Measurements from ENCODE around the gene C19orf33. TPM values are rescaled to one million over a fixed set of nuclear protein-coding genes. Genes with fewer than 3 reads are reported as not detected.

C19orf33 gene
- total RNA-seq, 2 donors from 2014 or later: 6.7 TPM; not detected in 1

GRCh38 chr19:38324431-38324830 lies 20.4 kb downstream of the C19orf33 start:
- ATAC-seq (ENCODE audit: insufficient number of reproducible peaks, low FRiP score, low read depth): no peak
- Histone ChIP-seq H3K9me3 (no peaks in the 10 kb centered on the region), H3K36me3 (peaks cover 27% of the 10 kb centered on the region), H3K4me1 (ENCODE audit: control insufficient read depth in 1 of 2, low read depth in 2 of 2) (peaks cover 20 to 31% of the 10 kb centered on the region in 2 donors), H3K4me3 (no peak overlapping the region), H3K27ac (no peak overlapping the region), H3K27me3 (replicated peaks; ENCODE audit: insufficient read depth) (no peaks in the 10 kb centered on the region)
- no peak for DNase-seq (ENCODE audit: low spot score)
- TF ChIP-seq CTCF (IDR thresholded peaks at IDR 0.05): no peak

GRCh38 chr19:38326591-38326990 lies 22.5 kb downstream of the C19orf33 start:
- Histone ChIP-seq H3K27ac (no peak overlapping the region), H3K36me3 (peaks cover 27% of the 10 kb centered on the region), H3K27me3 (replicated peaks; ENCODE audit: insufficient read depth) (no peaks in the 10 kb centered on the region), H3K9me3 (no peaks in the 10 kb centered on the region), H3K4me1 (ENCODE audit: control insufficient read depth in 1 of 2, low read depth in 2 of 2) (peaks cover 16 to 21% of the 10 kb centered on the region in 2 donors), H3K4me3 (no peak overlapping the region)
- no peak for TF ChIP-seq CTCF (IDR thresholded peaks at IDR 0.05)
- DNase-seq (ENCODE audit: low spot score): no peak
- ATAC-seq (ENCODE audit: insufficient number of reproducible peaks, low FRiP score, low read depth): no peak

GRCh38 chr19:38329651-38330050 lies 25.6 kb downstream of the C19orf33 start:
- TF ChIP-seq CTCF (IDR thresholded peaks at IDR 0.05): no peak
- H3K4me3 ChIP-seq: no peak overlapping the region

GRCh38 chr19:38331728-38332127 lies 27.7 kb downstream of the C19orf33 start:
- TF ChIP-seq CTCF (IDR thresholded peaks at IDR 0.05): no peak
- Histone ChIP-seq H3K4me3 (no peak overlapping the region), H3K36me3 (peaks cover 18% of the 10 kb centered on the region), H3K27ac (no peak overlapping the region), H3K27me3 (replicated peaks; ENCODE audit: insufficient read depth) (no peaks in the 10 kb centered on the region), H3K4me1 (ENCODE audit: control insufficient read depth in 1 of 2, low read depth in 2 of 2) (peaks cover 0 to 3% of the 10 kb centered on the region in 2 donors), H3K9me3 (no peaks in the 10 kb centered on the region)
- ATAC-seq (ENCODE audit: insufficient number of reproducible peaks, low FRiP score, low read depth): no peak
- DNase-seq (ENCODE audit: low spot score): no peak

More at GRCh38 chr19:38329651-38330050, 25.6 kb downstream of the C19orf33 start:
- H3K4me1 ChIP-seq (ENCODE audit: control insufficient read depth in 1 of 2, low read depth in 2 of 2): no peaks in the 10 kb centered on the region
- H3K9me3 ChIP-seq: no peaks in the 10 kb centered on the region
- H3K27me3 ChIP-seq (replicated peaks; ENCODE audit: insufficient read depth): no peaks in the 10 kb centered on the region
- no peak overlapping the region for H3K27ac ChIP-seq
- DNase-seq (ENCODE audit: low spot score) (no peak), ATAC-seq (ENCODE audit: insufficient number of reproducible peaks, low FRiP score, low read depth) (no peak)
- peaks cover 27% of the 10 kb centered on the region for H3K36me3 ChIP-seq

- H3K36me3 ChIP-seq: peaks cover 3% of the 10 kb centered on the region
- DNase-seq (ENCODE audit: low spot score) (no peak), ATAC-seq (ENCODE audit: insufficient number of reproducible peaks, low FRiP score, low read depth) (no peak)
- H3K27ac ChIP-seq: no peak overlapping the region
- no peak for TF ChIP-seq CTCF (IDR thresholded peaks at IDR 0.05)
- H3K27me3 ChIP-seq (replicated peaks; ENCODE audit: insufficient read depth): no peaks in the 10 kb centered on the region
- no peaks in the 10 kb centered on the region for H3K9me3 ChIP-seq
- no peak overlapping the region for H3K4me3 ChIP-seq
- H3K4me1 ChIP-seq (ENCODE audit: control insufficient read depth in 1 of 2, low read depth in 2 of 2): peaks cover 5 to 16% of the 10 kb centered on the region in 2 donors
Measured at GRCh38 chr19:38333245-38333644, 29.2 kb downstream of the C19orf33 start.
